HPDE6-E6E7 (cell line): Measurements from ENCODE around the gene HEMK1.

Experiments used
- DNase-seq: peaks from one replicate; pipeline ENCODE4 v3.0.0; 2011; ENCODE audit warnings: missing footprints; ENCODE audit errors: extremely low spot score

Gene HEMK1

DNA sequence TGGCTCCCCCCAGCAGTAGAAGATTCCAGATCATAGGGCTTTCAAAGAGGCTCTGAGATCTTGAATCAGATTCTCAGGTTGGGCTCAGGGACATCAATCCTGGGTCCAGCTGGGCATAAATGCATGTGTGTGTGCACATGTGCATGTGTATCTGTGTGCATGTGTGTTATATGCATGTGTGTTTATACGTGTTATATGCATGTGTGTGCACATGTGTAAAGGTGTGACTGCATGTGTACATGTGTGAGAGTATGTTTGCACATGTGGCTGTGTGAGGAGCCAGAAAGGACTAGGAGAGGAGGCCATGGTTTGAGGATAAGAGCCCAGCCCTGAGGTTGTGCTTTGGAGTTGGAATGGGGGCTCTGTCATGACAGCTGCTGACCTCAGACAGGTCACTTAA lies 45.9 kb downstream of the HEMK1 start:
- no peak for DNase-seq

DNA sequence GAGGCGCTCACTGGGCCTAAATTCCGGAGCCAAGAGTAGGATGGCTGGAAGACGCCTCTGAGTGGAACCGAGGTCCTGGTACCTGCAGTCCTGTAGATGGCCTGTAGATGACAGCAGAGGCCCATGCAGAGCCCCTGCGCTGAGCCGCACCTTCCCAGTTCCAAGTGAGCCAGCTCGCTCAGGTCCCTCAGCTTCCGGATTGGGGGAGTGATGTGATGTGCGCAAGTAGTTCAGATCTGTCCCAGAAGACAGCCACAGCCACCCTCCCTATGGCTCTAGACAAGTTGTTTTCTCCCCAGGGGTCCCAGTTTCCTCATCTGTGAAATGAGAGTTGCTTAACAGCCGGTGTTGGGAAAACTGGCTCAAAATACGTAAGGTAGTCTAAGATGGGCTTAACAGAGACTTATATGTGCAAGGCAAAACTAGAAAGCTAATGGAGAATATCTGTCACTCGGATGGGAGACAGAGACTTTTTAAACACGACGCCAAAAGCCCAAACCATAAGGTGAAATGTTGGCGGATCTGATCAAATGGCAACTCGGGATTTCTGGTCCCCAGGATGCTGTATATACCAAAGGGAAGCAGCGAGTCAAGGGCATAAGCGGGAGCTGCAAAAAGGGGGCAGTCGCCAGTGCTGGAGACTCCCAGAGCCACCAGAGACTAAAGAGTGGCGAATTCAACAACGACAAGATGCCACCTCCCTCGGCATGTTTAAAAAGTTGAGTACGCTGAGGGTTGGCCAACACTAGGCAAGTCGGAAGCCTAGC lies 46.9 kb downstream of the HEMK1 start:
- DNase-seq, result peak; percentile 54

DNA sequence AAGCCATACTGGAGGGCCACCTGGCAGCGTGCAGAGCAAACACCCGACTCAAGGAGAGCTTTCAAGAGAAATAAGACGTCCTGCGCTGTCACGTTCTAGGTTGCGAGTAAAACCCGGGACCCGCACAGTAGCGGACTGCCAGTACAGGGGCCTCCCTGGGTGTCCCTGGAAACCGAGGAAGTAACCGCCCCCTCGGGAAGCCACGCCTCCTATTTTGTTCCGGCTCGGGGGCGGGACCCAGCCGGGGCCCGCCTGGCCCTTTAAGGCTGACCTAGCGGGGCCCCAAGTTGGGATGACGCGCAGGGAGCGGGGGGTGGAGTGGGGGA lies 47.4 kb downstream of the HEMK1 start:
- peak; percentile 59 for DNase-seq

DNA sequence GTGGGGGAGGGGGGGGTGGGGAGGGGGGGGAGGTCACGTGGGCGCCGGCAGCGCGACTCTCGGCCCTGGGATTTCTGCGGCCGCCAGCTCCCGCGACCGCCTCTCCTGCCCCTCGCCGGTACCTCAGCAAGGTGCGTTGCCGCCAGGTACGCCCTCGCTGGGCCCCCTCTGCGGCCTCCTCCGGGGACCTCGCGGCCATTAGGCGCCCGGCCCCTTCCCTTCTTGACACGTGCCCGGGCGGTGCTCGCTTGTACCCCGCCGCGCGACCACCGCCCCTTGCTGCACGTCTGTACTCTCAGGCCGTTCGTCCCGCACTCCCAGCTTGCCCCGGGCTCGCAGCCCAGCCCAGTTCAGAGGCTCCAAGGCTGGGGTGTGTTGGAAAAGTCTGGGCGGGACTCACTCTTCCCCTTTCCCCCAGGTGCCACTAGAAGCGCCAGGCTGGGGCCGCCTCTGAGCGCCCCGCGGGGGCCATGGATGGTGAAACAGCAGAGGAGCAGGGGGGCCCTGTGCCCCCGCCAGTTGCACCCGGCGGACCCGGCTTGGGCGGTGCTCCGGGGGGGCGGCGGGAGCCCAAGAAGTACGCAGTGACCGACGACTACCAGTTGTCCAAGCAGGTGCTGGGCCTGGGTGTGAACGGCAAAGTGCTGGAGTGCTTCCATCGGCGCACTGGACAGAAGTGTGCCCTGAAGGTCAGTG lies 47.9 kb downstream of the HEMK1 start, which contains the start of gene MAPKAPK3:
Gene MAPKAPK3 (plus strand): TSS at position 56 of the 696 bp plus-strand sequence. CDS start 415 bp downstream, at position 471.
- no peak for DNase-seq

DNA sequence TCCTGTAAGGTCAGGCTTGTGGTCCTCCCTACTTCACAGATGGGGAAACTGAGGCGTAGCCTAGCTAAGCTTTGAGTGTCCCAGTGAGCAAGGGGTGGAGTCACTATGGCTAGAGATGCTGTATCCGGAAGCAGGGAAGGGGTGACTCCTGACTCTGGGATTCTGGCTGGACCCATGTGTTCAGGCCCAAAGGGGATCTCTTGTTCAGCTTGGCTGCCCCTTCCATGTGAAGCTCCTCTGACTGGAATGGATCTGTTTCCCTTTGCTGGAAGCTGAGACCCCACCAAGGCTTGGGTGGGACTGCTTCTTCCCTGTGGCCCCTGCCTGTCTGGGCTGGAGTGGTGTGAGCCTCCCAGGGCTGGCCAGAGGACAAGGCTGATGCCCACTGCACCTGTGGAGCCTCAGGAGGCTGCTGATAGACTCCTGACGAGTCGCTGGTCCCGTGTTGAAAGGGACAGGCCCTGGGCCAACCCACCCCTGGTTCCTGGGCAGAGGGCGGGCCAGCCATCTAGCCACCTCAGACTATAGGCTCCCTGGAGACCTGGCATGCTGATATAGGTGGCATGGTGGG lies 48.7 kb downstream of the HEMK1 start:
- no peak for DNase-seq

DNA sequence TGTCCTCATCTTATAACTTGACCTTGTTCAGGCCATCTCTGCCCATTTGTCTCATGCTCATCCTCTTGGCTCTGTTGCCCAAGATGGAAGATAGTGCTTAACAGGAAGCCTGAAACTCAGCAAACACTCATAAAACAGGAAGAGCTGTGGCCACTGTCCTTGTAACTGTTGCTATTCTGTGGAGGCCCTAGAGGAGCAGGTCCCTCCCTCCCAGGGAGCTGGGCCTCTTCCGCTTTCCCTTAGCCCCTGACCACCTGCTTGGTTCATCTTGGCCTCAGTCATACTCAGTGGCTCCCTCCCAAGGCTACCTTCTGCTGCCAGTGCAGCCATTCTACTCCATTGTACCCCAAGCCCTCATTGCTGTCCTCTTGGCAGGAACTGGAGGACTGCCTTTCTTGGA lies 51.1 kb downstream of the HEMK1 start:
- DNase-seq, result no peak

DNA sequence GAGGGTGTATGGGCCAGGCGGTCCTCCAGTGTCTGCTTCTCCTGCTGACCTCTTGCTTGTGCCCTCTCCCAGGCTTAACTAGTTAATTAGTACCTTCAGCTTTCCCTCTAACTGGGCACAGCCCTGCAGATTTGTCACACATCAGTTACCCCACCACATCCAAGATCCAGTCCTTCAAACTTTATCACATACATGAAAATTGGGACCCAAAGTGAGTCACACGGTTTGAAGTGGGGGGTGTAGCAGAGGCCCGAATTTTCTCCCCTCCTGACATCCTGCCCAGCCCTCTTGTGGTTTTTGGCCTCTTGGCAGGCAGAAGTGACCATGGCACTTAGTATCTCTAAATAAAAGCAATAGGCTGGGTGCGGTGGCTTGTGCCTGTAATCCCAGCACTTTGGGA lies 51.5 kb downstream of the HEMK1 start:
- DNase-seq, result no peak

DNA sequence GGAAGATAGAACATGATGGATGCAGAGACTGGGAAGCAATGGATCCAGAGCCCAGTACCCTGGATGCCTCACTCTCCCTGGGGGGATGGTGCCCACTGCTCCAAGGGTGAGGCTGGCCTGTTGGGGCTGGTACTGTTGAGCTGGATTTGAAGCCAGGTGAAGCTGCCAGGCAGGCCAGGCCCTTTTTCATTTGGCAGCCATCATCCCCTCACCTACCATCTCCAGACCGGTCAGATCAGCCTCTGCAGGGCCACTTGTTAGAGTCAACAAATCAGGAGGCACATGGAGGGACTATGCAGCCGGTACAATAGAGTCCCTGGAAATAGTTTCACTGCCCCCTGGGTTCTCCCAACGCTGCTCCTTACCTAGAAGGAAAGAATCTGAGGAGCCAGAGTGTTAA lies 53.6 kb downstream of the HEMK1 start:
- no peak for DNase-seq

DNA sequence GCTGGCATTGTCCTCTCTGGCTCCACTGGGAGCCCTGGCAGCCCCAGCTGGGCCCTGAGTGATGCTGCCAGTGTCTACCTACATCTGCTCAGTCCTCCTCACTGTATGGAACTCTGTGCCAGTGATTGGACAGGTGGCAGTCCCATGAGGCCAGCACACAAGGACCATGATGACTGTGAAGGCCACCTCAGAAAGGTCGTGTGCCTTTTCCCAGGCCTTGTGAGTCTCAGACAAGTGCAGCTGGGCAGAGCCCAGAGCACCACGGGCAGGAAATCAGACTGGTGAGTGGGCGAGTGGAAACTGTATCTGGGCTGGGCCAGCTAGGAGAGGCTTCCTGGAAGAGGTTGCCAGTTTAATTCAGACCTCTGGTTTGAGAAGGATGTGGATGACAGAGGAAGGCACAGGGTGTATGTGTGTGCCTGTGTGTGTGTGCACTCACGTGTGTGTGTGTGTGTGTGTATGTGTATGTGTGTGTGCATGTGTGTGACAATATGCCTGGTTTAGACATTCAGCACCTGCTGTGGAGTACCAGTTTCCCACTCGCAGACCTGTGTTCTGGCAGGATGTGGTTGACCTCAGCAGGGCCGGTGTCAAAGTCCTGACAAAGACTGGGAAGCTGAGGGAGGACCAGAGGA lies 54.6 kb downstream of the HEMK1 start:
- no peak for DNase-seq

DNA sequence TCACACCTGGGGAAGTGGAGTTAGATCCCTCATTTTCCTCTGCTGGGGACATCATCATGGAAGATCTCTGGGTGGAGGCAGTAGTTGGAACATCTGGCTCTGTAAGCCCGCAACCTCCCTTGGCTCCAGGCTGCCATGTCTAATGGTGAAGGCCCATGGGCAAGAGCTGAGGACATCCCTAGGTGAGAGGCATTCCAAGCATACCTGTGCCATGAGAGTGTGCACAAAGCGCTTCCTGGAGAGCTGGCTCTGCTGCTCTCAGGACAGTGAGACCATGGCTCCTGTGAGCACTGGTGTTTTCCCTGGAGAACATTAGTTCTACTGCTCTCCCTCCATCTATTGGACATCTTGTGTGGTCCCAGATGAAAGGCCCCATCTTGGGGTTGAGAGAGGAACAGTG lies 55.3 kb downstream of the HEMK1 start:
- DNase-seq, result no peak

DNA sequence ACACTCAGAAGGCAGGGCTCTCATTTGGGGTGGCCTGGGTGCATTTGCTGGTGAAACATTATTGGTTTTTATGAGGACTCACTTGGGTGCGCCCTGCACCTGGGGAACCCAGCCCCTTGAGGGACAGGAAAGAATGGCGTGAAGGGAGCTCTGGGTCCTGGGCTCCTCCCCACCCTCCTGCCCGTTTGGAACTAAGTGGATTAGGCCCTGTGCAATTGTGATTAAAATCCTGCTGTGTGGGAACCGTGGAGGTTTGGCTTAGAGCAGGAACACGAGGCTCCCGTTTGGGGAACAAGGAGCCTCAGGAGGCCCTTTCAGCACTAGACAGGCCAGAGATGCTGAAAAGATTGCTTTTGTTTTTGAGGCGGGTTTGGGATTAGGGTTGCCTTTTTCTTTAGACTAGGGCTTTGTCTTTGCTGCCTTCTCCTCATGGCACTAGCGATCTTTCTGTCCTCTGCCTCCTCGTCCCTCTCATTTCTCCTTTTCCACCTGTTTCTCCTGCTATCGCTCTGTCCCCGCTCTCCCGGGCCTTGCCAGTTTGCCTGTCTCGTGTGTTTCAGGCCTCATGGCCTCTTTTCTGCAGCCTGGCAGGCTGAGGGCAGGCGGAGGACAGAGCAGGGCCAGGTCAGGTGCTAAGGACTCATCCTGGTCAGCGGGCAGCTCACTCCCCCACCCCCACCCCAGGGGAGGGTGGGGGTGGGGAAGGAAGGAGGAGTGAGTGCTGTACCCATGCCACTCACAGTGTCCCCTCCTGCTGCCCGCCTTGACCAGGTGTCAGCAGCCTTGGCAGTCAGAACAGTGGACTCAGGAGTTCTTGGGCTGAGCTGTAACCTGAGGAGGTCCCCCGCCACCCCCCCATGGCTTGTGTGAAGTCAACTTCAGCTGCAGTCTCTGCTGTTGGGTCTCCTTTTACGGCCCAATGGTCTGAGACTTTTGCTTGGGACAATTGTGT lies 56.2 kb downstream of the HEMK1 start:
- no peak for DNase-seq

DNA sequence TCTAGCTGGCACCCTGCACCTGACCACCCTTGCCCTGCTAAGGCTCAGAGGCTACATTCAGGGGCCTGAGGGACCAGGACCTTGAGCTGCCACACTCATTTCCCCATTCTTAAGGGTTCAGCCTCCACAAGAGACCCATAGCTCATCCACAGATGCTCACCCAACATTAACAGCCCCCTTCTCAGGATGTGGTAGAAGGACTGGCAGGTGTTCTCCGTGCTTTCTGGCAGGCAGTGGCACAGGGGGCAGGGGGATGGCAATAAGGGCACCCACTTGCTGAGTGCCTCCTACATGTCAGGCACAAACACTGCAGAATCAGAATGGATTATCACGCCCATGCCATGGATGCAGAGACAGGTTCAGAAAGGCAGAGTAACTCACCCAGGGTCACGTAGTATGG lies 57.1 kb downstream of the HEMK1 start:
- no peak for DNase-seq

DNA sequence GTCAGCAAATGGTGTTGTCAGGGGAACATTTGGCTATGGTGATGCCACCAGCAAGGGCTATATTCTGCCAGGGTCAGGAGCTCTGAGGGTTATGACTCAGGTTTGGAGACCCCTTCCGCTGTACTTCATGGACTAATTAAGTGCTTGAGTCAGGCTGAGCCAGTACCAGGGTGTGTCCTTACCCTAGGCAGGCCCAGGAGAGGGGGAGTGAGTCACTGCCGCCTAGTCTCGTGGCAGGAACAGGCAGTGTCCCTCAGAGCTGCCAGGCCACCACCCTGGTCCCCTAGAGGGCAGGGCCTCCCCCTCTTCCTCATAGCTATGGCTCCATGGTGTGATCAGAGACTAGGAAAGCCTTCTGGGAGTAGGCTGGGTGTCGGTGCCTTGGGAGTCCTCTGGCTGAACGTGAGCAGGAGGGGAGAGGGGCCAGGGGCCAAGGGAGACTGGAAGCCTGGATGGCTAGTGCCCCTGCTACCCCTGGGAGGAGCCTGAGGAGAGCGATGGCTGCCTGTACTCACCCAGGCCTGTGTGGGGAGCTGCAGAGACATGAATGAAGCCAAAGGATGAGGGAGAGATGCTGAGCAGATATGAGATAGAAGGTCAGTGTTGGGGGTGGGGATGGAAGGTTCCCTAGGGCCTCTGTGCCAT lies 58.2 kb downstream of the HEMK1 start:
- peak; percentile 32 for DNase-seq

DNA sequence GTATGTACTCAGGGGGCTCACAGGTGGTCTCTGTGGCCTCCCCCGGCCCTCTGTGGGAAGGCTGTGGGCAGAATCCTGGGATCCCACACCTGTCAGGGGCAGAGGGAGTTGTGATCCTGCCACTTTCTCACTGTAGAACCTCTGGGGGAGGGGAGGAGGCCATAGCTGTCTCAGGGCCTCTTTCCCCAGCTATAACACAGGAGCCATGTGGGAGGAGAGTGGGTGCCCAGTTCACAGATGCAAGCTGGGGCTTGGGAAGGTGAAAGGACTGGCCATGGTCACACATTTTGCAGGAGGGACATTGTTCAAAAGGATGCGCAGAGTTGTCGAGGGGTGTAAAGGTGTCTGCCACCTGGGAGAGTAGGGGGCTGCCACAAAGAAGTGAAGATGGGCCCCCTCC lies 59.3 kb downstream of the HEMK1 start:
- DNase-seq, result no peak

DNA sequence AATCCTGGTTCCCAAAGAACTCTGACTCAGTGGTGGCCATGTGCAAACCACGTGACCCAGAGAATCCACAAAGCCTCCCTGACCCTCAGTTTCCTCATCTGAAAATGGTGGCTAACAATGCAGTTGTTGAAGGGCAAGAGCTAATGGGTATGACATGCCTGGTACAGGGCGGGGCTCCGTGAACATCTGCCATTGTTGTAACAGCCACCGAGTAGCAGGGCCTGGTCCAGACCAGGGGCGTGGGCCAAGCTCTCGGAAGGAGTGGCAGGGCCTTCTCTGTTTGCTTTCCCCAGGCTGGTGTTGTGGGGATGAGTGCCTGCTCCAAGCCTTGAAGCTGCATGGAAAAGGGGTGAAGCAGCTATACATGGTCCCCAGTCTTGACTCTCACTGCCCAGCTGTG lies 61.1 kb downstream of the HEMK1 start:
- DNase-seq, result no peak

DNA sequence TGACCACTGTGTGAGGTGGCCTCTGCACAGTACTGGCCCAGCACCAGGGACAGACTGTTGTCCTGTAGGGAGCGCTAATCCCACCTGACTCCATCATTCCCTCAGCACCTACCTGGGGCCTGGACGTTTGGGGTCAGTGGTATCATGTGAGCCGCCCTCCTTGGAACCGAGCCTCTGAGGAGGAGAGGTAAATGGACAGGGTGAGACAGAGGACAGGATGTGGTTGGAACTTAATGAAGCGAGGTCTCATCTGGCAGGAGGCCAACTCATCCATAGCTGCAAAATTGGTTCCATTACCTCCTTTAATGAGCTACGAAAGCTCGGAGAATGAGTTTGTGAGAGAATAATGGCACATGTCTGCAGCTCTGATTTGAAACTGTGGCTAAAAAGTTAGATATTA lies 61.6 kb downstream of the HEMK1 start:
- no peak for DNase-seq

DNA sequence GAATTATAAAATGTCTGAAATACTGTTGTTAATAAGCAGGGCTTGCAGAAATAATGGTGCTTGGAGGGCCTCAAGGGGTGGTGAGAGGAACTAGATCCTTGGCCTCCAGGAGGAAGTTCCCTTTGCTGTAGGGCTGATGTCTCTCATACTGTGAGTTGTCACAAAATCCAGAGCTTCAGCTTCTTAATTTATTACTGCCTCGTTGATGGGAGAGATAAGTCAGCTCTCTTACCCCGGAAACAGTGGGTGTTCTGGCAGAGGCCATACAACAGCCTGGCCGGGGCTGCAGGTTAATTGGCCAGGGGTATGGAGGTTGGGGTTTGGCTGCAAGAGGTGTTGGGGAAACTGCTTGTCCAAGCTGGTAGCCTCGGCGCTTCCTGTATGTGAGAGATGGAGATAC lies 63.1 kb downstream of the HEMK1 start:
- no peak for DNase-seq

DNA sequence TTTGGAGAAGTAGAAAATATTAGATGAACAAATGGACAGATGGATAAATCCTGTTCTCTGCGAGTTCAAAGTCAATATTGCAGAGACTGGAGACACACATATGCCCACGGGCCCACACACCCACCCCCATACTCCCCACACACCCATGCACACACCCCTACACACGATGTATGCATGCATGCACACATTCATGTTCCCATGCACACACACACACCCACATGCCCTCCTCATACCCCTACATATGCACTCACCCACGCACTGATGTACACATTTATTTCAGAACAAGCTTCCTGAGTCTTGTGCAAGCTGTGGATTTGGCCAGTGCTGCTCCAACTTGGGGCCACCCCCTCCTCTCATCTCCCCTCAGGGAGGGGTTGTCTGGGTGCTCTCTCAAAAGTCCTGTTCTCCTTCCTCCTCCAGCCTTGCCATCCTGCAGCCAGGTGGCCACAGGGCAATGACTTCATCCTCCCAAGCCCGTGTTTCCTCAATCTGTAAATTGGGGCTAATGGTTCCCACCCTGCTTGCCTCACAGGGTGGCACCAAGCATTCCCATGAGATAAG lies 64.0 kb downstream of the HEMK1 start:
- DNase-seq, result no peak

DNA sequence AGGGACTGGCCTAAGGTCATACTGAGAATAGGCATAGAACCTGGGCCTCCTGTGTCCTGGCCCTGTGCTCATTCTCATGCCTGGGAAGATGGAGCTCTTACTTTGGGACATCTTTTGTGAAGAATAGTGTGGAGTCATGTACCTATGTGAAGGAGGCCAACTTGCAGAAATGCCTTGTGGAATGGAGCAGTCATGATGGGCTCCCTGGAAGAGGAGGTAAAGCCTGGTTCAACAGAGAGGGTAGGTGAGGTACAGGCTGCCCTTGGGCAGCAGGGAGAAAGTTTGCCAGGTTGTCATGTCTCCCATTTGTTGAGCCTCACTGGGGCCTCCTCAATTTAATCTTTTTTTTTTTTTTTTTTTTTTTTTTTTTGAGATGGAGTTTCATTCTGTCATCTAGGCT lies 65.7 kb downstream of the HEMK1 start:
- no peak for DNase-seq

DNA sequence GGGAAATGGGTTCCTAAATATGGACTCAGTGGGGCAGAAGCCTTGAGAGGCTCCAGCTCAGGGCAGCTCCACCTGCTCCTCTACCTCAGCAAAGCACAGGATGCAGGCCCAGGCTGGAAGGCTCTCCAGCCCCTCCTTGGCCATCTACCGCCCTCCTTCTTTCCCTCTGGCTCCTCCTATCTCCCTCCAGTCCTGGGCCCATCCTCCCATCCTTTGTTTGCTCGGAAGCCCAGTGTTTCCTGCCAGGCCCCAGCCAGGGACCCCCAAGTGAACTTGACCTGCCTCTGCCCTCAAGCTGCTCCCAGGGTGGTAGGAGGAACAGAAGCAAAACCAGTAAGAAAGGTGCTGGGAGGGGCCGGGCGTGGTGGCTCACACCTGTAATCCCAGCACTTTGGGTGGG lies 67.7 kb downstream of the HEMK1 start:
- DNase-seq, result no peak

DNA sequence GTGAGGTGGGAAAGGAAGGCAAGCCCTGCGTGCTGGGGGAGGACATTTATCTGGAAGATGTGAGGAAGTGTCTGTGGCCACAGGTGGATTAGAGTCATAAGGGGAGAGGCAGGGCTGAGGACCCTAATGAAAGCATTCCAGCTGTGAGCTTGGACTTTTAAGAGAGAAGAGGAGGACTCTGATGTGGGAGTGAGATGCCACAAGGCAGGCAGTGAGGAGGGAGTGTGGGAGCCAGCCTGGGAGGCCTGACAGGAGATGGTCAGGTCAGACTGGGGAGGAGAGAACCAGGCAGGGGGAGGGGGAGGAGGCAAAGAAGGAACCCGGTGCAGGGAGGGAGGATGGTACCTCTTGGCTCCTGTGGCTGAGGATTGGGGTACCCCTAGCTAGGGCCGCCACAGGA lies 68.6 kb downstream of the HEMK1 start:
- DNase-seq, result no peak
